Measurements from ENCODE around the gene EEF2K. TPM values are rescaled to one million over a fixed set of nuclear protein-coding genes. Genes with fewer than 3 reads are reported as not detected.
"Not testable (repeated sequence)": the region's sequence is repeated elsewhere in the genome, so short reads cannot be mapped to it uniquely, and the experiment has no call there.

EEF2K gene
- total RNA-seq, 2 experiments from 2014 or later: 25.7 to 26.1 TPM

DNA sequence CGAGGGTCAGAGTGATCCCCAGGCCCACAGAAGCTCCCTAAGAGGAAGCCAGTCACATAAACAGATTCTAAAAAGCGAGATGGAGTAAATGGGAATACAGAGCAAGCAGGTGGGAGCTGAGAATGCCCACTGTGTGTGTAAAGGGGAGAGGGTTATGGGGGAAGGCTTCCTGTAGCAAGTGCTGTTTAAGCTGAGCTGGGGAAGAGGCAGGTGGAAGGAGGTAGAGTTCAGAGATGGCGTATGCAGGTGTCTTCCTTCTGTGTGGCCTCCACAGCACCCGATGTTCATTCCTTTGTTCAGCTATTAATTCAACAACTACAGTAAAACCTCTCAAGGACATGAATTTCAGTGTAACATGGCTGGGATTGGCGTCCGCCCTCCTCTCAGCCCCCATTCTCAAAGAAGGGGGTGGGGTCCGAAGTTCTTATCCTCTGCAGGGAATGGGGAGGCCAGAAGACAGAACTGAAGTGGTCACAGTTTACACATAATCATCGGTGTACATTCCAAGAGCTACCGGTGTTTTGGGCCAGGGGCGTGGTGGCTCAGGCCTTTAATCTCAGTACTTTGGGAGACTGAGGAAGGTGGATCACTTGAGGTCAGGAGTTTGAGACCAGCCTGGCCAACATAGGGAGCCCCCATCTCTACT is 1.8 kb downstream of the EEF2K start:
- H3K4me1 Mint-ChIP-seq: peaks cover 31% of the 10 kb centered on the region
- POLR2A ChIA-PET: interaction anchor here (1.0 to 2.7 kb wide), 6 partner anchors 10 to 229 kb away, joined by 3 to 38 read pairs (median 4); partner anchors contain the start of gene POLR3E

DNA sequence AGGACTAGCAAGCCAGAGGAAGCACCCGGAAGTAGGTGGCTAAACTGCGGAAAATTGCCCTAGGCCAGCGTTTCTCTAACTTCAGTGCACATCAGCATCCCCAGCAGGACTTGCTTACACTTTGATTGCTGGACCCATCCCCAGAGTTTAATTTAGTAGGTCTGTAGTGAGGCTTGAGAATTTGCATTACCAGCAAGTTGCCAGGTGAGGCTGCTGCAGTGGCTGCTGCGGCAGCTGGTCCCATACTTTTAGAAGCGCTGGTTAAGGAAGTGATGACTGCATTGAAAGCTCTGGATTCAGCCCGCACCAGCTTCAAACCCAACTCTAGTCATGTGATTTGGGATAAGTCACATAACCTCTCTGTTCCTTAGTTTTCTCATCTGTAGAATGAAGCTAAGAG is 4.2 kb downstream of the EEF2K start:
- Mint-ChIP-seq H3K27me3 (no peaks in the 10 kb centered on the region), H3K4me3 (no peak overlapping the region), H3K27ac (no peak overlapping the region), H3K36me3 (peaks cover 32% of the 10 kb centered on the region), H3K4me1 (peaks cover 35% of the 10 kb centered on the region), H3K9me3 (no peaks in the 10 kb centered on the region)
- POLR2A ChIA-PET: interaction anchor here (0.6 kb wide), 1 partner anchor 10 kb away, joined by 3 read pairs; no protein-coding TSS in a partner anchor
- ATAC-seq (ENCODE audit: low read depth): no peak
- no peak for DNase-seq

More for the DNA sequence above, 1.8 kb downstream of the EEF2K start:
- H3K4me3 Mint-ChIP-seq: peak overlapping the region; percentile 98
- DNase-seq: no peak
- peak overlapping the region; percentile 84 for H3K27ac Mint-ChIP-seq
- no peak for ATAC-seq (ENCODE audit: low read depth)
- no peaks in the 10 kb centered on the region for H3K27me3 Mint-ChIP-seq
- peaks cover 18% of the 10 kb centered on the region for H3K36me3 Mint-ChIP-seq
- H3K9me3 Mint-ChIP-seq: peaks cover 4% of the 10 kb centered on the region

DNA sequence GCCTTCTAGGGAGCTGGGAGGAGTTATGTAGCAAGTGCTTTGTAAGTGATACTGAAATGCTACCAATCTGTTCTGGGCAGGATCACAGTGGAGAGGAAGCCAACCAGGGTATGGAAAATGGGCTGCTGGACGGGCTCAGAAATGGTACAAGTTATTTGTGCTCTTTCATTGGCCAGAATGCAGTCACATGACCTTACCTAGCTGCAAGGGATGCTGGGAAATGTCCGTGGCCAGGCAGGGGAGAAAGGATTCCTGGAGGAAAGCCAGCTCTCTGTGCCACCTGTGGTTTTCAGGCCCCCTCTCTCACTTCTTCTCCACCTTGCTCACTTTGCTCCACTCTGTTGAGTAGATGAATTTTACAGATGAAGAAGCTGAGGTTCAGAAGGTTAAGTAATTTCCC is 4.8 kb downstream of the EEF2K start:
- POLR2A ChIA-PET: interaction anchor here (0.6 kb wide), 1 partner anchor 10 kb away, joined by 3 read pairs; no protein-coding TSS in a partner anchor

DNA sequence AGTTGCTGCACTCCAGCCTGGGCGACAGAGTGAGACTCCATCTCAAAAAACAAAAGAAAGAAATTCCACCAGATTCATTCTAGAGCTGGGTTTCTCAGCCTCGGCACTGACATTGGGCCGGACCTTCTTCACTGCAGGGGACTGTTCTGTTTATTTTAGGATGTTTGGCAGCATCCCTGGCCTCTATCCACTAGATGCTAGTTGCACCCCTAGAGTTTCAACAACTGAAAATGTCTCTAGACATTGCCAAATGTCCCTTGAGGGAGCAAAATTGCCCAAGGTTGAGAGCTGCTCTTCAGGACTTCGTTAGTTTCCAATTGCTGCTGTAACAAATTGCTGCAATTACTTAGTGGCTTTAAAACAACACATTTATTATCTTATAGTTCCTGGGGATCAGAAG is 7.2 kb downstream of the EEF2K start:
- POLR2A ChIA-PET: no interaction called here
- no peak overlapping the region for H3K27ac Mint-ChIP-seq

More for the DNA sequence above, 4.8 kb downstream of the EEF2K start:
- no peak for ATAC-seq (ENCODE audit: low read depth)
- Mint-ChIP-seq H3K4me3 (no peak overlapping the region), H3K27me3 (peaks cover 1% of the 10 kb centered on the region), H3K36me3 (peaks cover 32% of the 10 kb centered on the region), H3K4me1 (peaks cover 30% of the 10 kb centered on the region), H3K27ac (no peak overlapping the region), H3K9me3 (no peaks in the 10 kb centered on the region)
- no peak for DNase-seq

DNA sequence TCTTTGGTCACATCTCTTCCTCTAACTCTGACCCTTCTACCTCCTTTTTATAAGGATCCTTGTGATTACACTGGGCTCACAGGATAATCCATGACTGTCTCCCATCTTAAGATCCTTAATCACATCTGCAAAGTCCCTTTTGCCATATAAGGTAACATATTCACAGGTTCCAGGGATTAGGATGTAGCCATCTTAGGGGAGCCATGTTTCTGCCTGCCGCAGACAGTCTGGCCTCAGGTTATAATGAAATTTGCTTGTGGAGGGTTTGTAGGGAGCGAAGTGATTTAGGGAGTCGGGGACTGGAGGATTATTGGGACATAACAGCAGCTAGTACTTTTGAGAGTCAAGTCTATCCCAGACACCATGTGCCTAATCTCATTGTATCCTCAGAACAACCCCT is 7.7 kb downstream of the EEF2K start:
- no peaks in the 10 kb centered on the region for H3K9me3 Mint-ChIP-seq
- POLR2A ChIA-PET: no interaction called here
- H3K4me1 Mint-ChIP-seq: peaks cover 24% of the 10 kb centered on the region
- no peak for ATAC-seq (ENCODE audit: low read depth)
- no peak overlapping the region for H3K27ac Mint-ChIP-seq
- H3K36me3 Mint-ChIP-seq: peaks cover 38% of the 10 kb centered on the region
- no peak overlapping the region for H3K4me3 Mint-ChIP-seq
- no peak for DNase-seq
- peaks cover 1% of the 10 kb centered on the region for H3K27me3 Mint-ChIP-seq

More for the DNA sequence above, 7.2 kb downstream of the EEF2K start:
- Mint-ChIP-seq H3K4me1 (peaks cover 26% of the 10 kb centered on the region), H3K9me3 (no peaks in the 10 kb centered on the region), H3K27me3 (peaks cover 1% of the 10 kb centered on the region), H3K36me3 (peaks cover 38% of the 10 kb centered on the region), H3K4me3 (no peak overlapping the region)
- DNase-seq (no peak), ATAC-seq (ENCODE audit: low read depth) (no peak)

DNA sequence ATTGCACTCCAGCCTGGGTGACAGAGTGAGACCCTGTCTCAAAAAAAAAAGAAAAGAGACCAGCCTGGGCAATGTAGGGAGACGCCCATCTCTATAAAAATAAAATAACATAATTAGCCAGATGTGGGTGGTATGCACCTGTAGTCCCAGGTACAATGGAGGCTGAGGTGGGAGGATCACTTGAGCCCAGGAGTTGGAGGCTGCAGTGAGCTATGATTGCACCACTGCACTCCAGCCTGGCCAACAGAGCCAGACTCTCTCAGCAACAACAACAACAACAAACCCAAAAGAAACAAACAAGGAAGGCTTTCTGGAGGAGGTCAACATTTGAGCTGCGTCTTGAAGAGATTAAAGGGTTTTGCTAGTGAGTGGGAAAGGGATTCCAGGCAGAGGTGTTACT is 8.3 kb downstream of the EEF2K start:
- DNase-seq (no peak), ATAC-seq (ENCODE audit: low read depth) (no peak)
- Mint-ChIP-seq H3K4me3 (no peak overlapping the region), H3K9me3 (no peaks in the 10 kb centered on the region), H3K27me3 (peaks cover 1% of the 10 kb centered on the region), H3K4me1 (peaks cover 19% of the 10 kb centered on the region), H3K36me3 (peaks cover 35% of the 10 kb centered on the region), H3K27ac (no peak overlapping the region)
- POLR2A ChIA-PET: no interaction called here

DNA sequence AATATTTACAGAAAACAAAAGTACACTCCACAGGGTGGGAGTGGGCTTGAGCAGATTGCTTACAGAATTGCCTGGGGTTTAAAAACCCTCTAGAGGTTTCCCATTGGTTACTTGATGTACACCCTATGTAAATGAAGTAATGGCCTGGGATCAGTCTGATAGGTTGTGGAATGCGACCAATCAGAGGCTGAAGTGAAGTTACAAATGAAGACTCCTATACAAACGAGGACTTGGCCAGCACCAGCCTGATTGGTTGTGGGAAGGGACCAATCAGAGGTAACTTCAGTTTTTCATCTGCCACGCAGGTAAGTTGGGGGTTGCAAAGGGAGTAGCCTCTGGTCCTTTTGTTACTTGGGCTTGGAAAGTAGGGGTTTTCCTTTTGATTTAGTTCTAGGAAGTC is 8.8 kb downstream of the EEF2K start:
- DNase-seq: no peak
- POLR2A ChIA-PET: no interaction called here
- Mint-ChIP-seq H3K9me3 (no peaks in the 10 kb centered on the region), H3K27me3 (peaks cover 1% of the 10 kb centered on the region), H3K4me1 (peaks cover 18% of the 10 kb centered on the region), H3K36me3 (peaks cover 37% of the 10 kb centered on the region), H3K4me3 (no peak overlapping the region), H3K27ac (no peak overlapping the region)
- no peak for ATAC-seq (ENCODE audit: low read depth)

DNA sequence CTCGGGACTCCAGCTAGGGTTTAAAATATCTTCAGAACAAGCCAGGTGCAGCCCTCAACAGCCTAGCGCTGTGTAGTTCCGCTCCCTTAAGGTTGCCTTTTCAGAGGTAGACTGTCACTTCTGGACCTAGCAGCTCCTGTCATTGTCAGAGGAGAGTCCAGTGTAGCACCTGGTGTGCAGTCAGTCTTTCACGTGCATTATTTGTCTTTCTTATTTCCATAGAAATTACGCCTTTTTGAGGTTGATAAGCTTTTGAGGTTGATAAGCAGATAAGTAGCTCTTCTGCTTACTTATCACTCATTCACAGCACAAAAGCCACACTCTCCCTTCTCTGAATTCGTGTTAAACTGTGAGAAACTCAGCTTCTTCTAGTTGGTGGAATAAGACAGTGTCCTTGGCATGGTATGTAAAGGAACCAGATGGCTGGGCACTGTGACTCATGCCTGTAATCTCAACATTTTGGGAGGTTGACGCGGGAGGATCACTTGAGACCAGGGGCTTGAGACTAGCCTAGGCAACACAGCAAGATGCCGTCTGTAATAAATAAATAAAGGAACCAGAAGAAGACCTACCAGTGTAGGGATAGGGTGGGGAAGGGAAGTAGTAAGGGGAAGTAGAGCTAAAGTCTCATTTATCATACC is 10.2 kb downstream of the EEF2K start:
- H3K4me3 Mint-ChIP-seq: no peak overlapping the region
- H3K36me3 Mint-ChIP-seq: peaks cover 26% of the 10 kb centered on the region
- ATAC-seq (ENCODE audit: low read depth): no peak
- peaks cover 1% of the 10 kb centered on the region for H3K27me3 Mint-ChIP-seq
- no peak for DNase-seq
- POLR2A ChIA-PET: no interaction called here
- H3K4me1 Mint-ChIP-seq: peaks cover 14% of the 10 kb centered on the region
- no peaks in the 10 kb centered on the region for H3K9me3 Mint-ChIP-seq
- H3K27ac Mint-ChIP-seq: peak overlapping the region; percentile 33

DNA sequence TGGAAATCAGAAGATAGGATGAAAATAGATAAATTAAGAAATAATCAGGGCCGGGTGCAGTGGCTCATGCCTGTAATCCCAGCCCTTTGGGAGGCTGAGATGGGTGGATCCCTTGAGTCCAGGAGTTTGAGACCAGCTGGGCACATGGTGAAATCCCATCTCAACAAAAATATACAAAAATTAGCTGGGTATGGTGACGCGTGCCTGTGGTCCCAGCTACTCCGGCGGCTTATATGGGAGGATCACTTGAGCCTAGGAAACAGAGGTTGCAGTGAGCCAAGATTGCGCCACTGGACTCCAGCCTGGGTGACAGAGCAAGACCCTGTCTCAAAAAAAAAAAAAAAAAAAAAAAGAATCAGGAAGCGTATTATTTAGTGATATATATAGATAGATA is 10.8 kb downstream of the EEF2K start:
- Mint-ChIP-seq H3K4me1 (peaks cover 14% of the 10 kb centered on the region), H3K36me3 (peaks cover 25% of the 10 kb centered on the region)
- not testable (repeated sequence) for H3K27ac Mint-ChIP-seq; H3K9me3 Mint-ChIP-seq; H3K4me3 Mint-ChIP-seq; ATAC-seq (ENCODE audit: low read depth); DNase-seq; H3K27me3 Mint-ChIP-seq
- POLR2A ChIA-PET: interaction anchor here (2.0 kb wide), 1 partner anchor 10 kb away, joined by 6 read pairs; the partner anchor contains the start of gene EEF2K

DNA sequence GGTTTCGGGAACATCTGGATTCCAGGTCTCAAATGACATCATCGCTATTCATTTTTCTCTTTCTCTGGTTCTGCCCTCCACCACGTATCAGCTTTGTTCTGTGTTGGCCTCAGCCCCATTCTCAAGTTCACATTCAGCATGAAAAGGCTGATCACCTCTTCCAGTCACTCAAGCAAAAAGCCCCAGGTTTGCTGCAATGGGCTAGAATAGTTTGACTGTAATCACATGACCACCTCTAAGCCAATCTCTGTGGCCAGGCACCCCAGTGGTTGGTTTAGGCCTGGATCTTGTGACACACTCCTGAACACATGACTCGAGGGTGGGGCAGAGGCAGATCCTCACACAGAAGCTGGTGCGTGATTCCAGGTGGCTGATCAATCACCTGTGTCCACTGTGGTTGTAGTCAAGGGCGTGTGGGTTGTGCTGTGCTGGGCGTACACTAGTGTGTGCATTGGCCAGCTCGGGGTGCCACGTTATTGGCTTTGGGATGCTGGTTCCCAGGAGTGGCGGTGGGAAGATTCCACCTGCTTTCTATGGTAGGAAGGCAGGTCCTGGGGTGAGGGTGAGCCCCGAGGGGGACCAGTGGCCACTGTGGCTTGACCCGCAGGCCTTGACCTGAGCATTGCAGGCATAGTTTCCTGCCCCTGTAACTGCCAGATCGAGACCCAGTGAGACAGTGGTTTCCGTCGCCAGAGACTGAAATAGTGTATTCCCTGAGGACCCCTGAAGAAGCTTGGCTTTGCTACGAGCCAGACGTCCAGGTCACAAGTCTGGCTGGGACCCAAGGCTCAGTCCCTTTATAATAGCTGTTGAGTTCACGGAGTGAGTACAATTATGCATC is 12.0 kb downstream of the EEF2K start:
- Mint-ChIP-seq H3K4me3 (no peak overlapping the region), H3K4me1 (peaks cover 16% of the 10 kb centered on the region), H3K9me3 (no peaks in the 10 kb centered on the region), H3K27me3 (peaks cover 1% of the 10 kb centered on the region), H3K27ac (no peak overlapping the region), H3K36me3 (peaks cover 23% of the 10 kb centered on the region)
- ATAC-seq (ENCODE audit: low read depth) (peak; percentile 30), DNase-seq (no peak)
- POLR2A ChIA-PET: interaction anchor here (0.7 to 2.0 kb wide), 3 partner anchors 12 to 963 kb away, joined by 3 to 6 read pairs (median 5); partner anchors contain the start of gene EEF2K

DNA sequence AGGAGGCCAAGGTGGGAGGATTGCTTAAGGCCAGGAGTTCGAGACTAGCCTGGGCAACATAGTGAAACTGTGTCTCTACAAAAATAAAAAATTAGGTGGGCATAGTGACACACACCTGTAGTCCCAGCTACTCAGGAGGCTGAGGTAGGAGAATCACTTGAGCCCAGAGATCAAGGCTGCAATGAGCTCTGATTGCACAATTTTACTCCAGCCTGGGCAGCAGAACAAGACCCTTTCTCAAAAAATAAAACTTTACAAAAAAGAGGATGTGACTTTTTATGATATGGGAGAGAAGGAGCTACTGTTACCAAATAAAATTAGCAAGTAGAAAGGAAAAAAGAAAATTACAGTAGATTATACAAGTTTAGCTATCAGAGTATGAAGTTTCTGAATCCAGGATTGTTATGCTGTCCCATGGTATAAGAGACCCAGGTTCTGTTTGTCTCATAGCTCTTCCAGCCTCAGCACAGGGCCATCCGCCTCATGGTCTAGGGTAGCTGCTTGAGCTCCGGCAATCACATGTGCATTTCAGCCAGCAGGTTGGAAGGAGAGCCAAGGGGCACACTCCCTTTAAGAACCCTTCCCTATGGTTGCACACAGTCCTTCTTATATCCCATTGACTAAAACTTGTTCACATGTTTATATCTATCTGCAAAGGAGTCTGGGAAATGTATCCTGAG is 13.5 kb downstream of the EEF2K start:
- ATAC-seq (ENCODE audit: low read depth): no peak
- Mint-ChIP-seq H3K27ac (no peak overlapping the region), H3K4me1 (peaks cover 12% of the 10 kb centered on the region), H3K4me3 (no peak overlapping the region), H3K9me3 (no peaks in the 10 kb centered on the region), H3K27me3 (peaks cover 1% of the 10 kb centered on the region), H3K36me3 (peaks cover 14% of the 10 kb centered on the region)
- POLR2A ChIA-PET: interaction anchor here (0.6 to 2.2 kb wide), 3 partner anchors 13 to 191 kb away, joined by 3 to 7 read pairs (median 5); partner anchors contain the start of gene EEF2K
- no peak for DNase-seq

DNA sequence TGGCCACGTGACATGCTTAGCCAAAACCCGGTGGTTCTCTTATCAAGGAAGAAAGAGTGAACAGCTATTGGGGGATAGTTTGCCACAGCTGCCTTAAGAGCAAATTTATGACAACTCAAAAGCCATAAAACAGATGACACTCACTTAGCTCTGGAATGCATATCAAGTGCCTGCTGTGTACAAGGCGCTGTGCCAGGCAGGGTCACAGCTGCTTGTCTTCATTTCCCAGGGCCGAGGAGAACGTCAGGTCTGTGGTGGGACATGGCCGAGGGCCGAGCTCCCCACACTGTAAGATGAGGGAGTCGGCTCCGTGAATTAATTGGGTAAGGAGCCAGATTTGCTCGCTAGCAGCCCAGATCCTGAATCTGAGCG is 14.0 kb downstream of the EEF2K start:
- Mint-ChIP-seq H3K4me1 (peaks cover 12% of the 10 kb centered on the region), H3K4me3 (no peak overlapping the region), H3K27me3 (peaks cover 1% of the 10 kb centered on the region), H3K27ac (no peak overlapping the region), H3K9me3 (no peaks in the 10 kb centered on the region), H3K36me3 (peaks cover 15% of the 10 kb centered on the region)
- POLR2A ChIA-PET: interaction anchor here (0.6 to 2.2 kb wide), 4 partner anchors 9 to 192 kb away, joined by 3 to 7 read pairs (median 4); partner anchors contain the start of gene EEF2K
- DNase-seq: no peak
- no peak for ATAC-seq (ENCODE audit: low read depth)

DNA sequence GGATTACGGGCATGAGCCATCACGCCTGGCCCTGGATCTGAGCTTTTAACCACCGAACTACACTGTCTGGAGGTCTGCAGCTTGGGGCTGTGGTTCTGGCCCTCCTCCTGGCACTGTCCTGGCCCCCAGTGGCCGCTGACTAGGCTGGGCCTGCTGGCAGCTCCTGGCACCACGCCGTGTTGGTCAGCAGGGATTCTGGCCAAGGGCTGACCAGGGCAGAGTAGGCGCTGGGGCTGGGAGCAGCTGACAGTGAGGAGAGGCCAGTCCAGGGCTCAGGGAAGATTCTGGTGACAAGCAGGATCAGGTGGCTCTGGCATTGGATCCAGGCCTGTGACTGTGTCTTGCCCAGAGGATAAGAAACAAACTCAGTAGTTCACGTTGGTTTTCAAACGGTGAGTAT is 14.6 kb downstream of the EEF2K start:
- Mint-ChIP-seq H3K9me3 (no peaks in the 10 kb centered on the region), H3K4me3 (no peak overlapping the region), H3K27me3 (no peaks in the 10 kb centered on the region), H3K4me1 (peaks cover 11% of the 10 kb centered on the region), H3K36me3 (peaks cover 12% of the 10 kb centered on the region), H3K27ac (peak overlapping the region; percentile 73)
- DNase-seq (no peak), ATAC-seq (ENCODE audit: low read depth) (no peak)
- POLR2A ChIA-PET: interaction anchor here (0.6 to 2.2 kb wide), 3 partner anchors 10 to 152 kb away, joined by 3 to 7 read pairs (median 3); partner anchors contain the start of gene EEF2K
